ENCODE data around the gene ARFGAP3.

DNA sequence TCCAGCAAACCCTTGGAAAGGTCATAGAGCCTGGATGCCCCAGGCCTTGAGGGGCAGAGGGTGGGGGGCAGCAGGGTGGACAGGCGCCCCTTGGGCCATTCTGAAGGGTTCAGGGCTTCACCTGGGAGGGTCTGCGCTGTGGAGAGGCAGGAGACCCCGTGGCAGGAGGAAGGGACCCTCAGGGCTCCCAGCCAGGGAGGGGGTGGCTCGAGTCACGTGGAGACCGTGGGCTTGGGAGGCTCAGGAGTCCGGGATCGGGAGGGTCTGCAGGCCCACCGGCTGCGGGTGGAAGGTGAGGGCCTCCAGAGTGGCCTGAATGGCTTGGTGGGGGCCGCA lies 87.9 kb downstream of the ARFGAP3 start:
- TF ChIP-seq POLR2AphosphoS5 (IDR thresholded peaks at IDR 0.05; ENCODE audit: low read depth, low read length): no peak; the same call in 1 of the 2 replicates
- no peak for TF ChIP-seq POLR2A (IDR thresholded peaks at IDR 0.05; ENCODE audit: low read depth, low read length)
- no peak for TF ChIP-seq POU2F2 (IDR thresholded peaks at IDR 0.05; ENCODE audit: low read depth, low read length)
- no peak for TF ChIP-seq TAF1 (IDR thresholded peaks at IDR 0.05; ENCODE audit: low read depth, low read length)
- TF ChIP-seq SPI1 (IDR thresholded peaks at IDR 0.05; ENCODE audit: low read depth, low read length): no peak

Measured in GM12891 (cell line).